Inflammatory macrophage treated with lipopolysaccharide for 4 hours (primary cell): ENCODE data around the gene PAK1IP1.
"Not testable (repeated sequence)": the region's sequence is repeated elsewhere in the genome, so short reads cannot be mapped to it uniquely, and the experiment has no call there.

Experiments used
- DNase-seq: peaks from one replicate; pipeline ENCODE4 v3.0.0-alpha.2; 2020

Gene PAK1IP1

GRCh38 chr6:10694302-10695085 lies at the start of gene PAK1IP1, which contains the start of gene C6orf52:
Gene PAK1IP1 (plus strand): TSS chr6:10694972. CDS start chr6:10694986, 14 bp downstream.
Gene C6orf52 (minus strand): TSS chr6:10694616. CDS start chr6:10687550, 7,066 bp downstream.
- DNase-seq, result peak; percentile 95

GRCh38 chr6:10655508-10656055 lies 39.2 kb upstream of the PAK1IP1 start:
- DNase-seq, result peak; percentile 74

GRCh38 chr6:10658910-10659698 lies 35.7 kb upstream of the PAK1IP1 start:
- DNase-seq, result no peak

- no peak for DNase-seq
These were observed 34.9 kb upstream of the PAK1IP1 start for GRCh38 chr6:10659699-10660348.

- DNase-seq, result not testable (repeated sequence)
These were observed 34.2 kb upstream of the PAK1IP1 start for GRCh38 chr6:10660431-10661191.

- no peak for DNase-seq
These were observed 32.6 kb upstream of the PAK1IP1 start for GRCh38 chr6:10662207-10662606.

GRCh38 chr6:10662742-10663141 lies 32.0 kb upstream of the PAK1IP1 start:
- DNase-seq, result no peak

- DNase-seq, result not testable (repeated sequence)
These were observed 29.2 kb upstream of the PAK1IP1 start for GRCh38 chr6:10665595-10665994.

GRCh38 chr6:10668126-10668917 lies 26.4 kb upstream of the PAK1IP1 start:
- DNase-seq, result no peak

GRCh38 chr6:10676403-10676802 lies 18.4 kb upstream of the PAK1IP1 start:
- no peak for DNase-seq

GRCh38 chr6:10678456-10678855 lies 16.3 kb upstream of the PAK1IP1 start:
- DNase-seq, result no peak

GRCh38 chr6:10681795-10682194 lies 13.0 kb upstream of the PAK1IP1 start:
- no peak for DNase-seq

GRCh38 chr6:10682355-10682988 lies 12.3 kb upstream of the PAK1IP1 start:
- no peak for DNase-seq

GRCh38 chr6:10684618-10685017 lies 10.2 kb upstream of the PAK1IP1 start:
- DNase-seq, result no peak

- DNase-seq, result no peak
These were observed 9.5 kb upstream of the PAK1IP1 start for GRCh38 chr6:10685092-10685915.

- DNase-seq, result no peak
These were observed 7.9 kb upstream of the PAK1IP1 start for GRCh38 chr6:10686901-10687300.

- no peak for DNase-seq
These were observed 7.2 kb upstream of the PAK1IP1 start for GRCh38 chr6:10687582-10687981.

GRCh38 chr6:10690651-10691445 lies 3.9 kb upstream of the PAK1IP1 start:
- no peak for DNase-seq

GRCh38 chr6:10692965-10693538 lies 1.7 kb upstream of the PAK1IP1 start:
- no peak for DNase-seq
